ENCODE measurements around the gene CCDC28B.

The CCDC28B gene

GRCh38 chr1:32195531-32195930, 4.9 kb upstream of the CCDC28B start:
- no peak for DNase-seq

- DNase-seq, result no peak
Measured at GRCh38 chr1:32195972-32196823, 4.2 kb upstream of the CCDC28B start.

GRCh38 chr1:32197074-32197473, 3.3 kb upstream of the CCDC28B start:
- DNase-seq, result no peak

- no peak for DNase-seq
Measured at GRCh38 chr1:32197837-32198236, 2.6 kb upstream of the CCDC28B start.

- DNase-seq, result no peak
Measured at GRCh38 chr1:32198237-32199042, 2.0 kb upstream of the CCDC28B start.

GRCh38 chr1:32199043-32199716, 1.2 kb upstream of the CCDC28B start:
- no peak for DNase-seq

GRCh38 chr1:32199717-32200072, 700 bp upstream of the CCDC28B start:
- DNase-seq, result no peak

GRCh38 chr1:32201011-32201855, 838 bp downstream of the CCDC28B start:
- no peak for DNase-seq

GRCh38 chr1:32204943-32205361, 4.6 kb downstream of the CCDC28B start:
- DNase-seq, result no peak

- peak; percentile 33 for DNase-seq
Measured at GRCh38 chr1:32205401-32206370, 5.3 kb downstream of the CCDC28B start, which contains the start of gene IQCC. IQCC (plus strand) TSS chr1:32205671; CDS start chr1:32205682, 11 bp downstream.

- DNase-seq, result no peak
Measured at GRCh38 chr1:32208469-32208868, 8.1 kb downstream of the CCDC28B start.

- DNase-seq, result no peak
Measured at GRCh38 chr1:32208891-32209328, 8.5 kb downstream of the CCDC28B start, which contains the start of gene DCDC2B. DCDC2B (plus strand) TSS chr1:32209089; CDS start chr1:32209094, 5 bp downstream.

- no peak for DNase-seq
Measured at GRCh38 chr1:32215629-32216480, 15.5 kb downstream of the CCDC28B start.

GRCh38 chr1:32216566-32216965, 16.2 kb downstream of the CCDC28B start:
- no peak for DNase-seq

GRCh38 chr1:32219022-32219421, 18.6 kb downstream of the CCDC28B start:
- no peak for DNase-seq

- DNase-seq, result no peak
Measured at GRCh38 chr1:32220746-32221580, 20.6 kb downstream of the CCDC28B start.

- DNase-seq, result no peak
Measured at GRCh38 chr1:32221581-32221979, 21.2 kb downstream of the CCDC28B start.

GRCh38 chr1:32221980-32222755, 21.8 kb downstream of the CCDC28B start, which contains the start of the genes EIF3I and TMEM234:
EIF3I (plus strand) TSS chr1:32222407; CDS start chr1:32222442, 35 bp downstream.
TMEM234 (minus strand) TSS chr1:32222353; CDS start chr1:32222322, 31 bp downstream.
- DNase-seq, result no peak

Data from cortex of kidney (tissue), 1 donor.